GM23338 (cell line): ENCODE results near the gene INO80. TPM values are rescaled to one million over a fixed set of nuclear protein-coding genes. Genes with fewer than 3 reads are reported as not detected.

ENCODE experiments used
- ATAC-seq: fragments of 200-7000 bp; cut with Tn5 transposase; 3 replicates; pipeline ENCODE4 v1.9.1; 2020
- DNase-seq: peaks from one replicate; pipeline ENCODE4 v3.0.0-alpha.2; 2015; ENCODE audit warnings: low spot score
- H2AFZ ChIP-seq: fragments of 200-600 bp; sonication (generic); 2 replicates; pipeline ENCODE4 v1.8.0; 2016; ENCODE audit warnings: antibody characterized with exemption, mild to moderate bottlenecking, moderate library complexity
- H3F3A ChIP-seq: fragments of 200-600 bp; sonication (generic); replicated peaks from 2 replicates; pipeline ENCODE4 v1.8.0; 2017; ENCODE audit warnings: antibody characterized with exemption, mixed run types, low read depth
- H3K27ac ChIP-seq: fragments of 200-600 bp; sonication (generic); 2 replicates; pipeline ENCODE4 v1.6.1; 2016; ENCODE audit warnings: low read depth
- H3K27me3 ChIP-seq: fragments of 200-600 bp; sonication (generic); 2 replicates; pipeline ENCODE4 v1.8.0; 2016; ENCODE audit warnings: mild to moderate bottlenecking, mixed run types, moderate library complexity; ENCODE audit not compliant: insufficient read depth
- H3K36me3 ChIP-seq: fragments of 200-600 bp; sonication (generic); 2 replicates; pipeline ENCODE4 v1.8.0; 2016; ENCODE audit warnings: mild to moderate bottlenecking; ENCODE audit not compliant: insufficient read depth
- H3K4me1 ChIP-seq: fragments of 200-600 bp; sonication (generic); 2 replicates; pipeline ENCODE4 v1.8.0; 2016; ENCODE audit warnings: mild to moderate bottlenecking, moderate library complexity; ENCODE audit not compliant: insufficient read depth
- H3K4me2 ChIP-seq: fragments of 200-600 bp; sonication (generic); 2 replicates; pipeline ENCODE4 v1.7.1; 2017; ENCODE audit warnings: mixed run types
- H3K4me3 ChIP-seq: fragments of 200-600 bp; sonication (generic); 2 replicates; pipeline ENCODE4 v1.6.1; 2016; ENCODE audit warnings: mixed run types
- H3K79me2 ChIP-seq: fragments of 200-600 bp; sonication (generic); replicated peaks from 2 replicates; pipeline ENCODE4 v1.8.0; 2017; ENCODE audit warnings: mild to moderate bottlenecking; ENCODE audit not compliant: insufficient read depth
- H3K9me2 ChIP-seq: fragments of 200-600 bp; sonication (generic); 2 replicates; pipeline ENCODE4 v1.8.0; 2017; ENCODE audit not compliant: insufficient read depth
- H4K20me1 ChIP-seq: fragments of 200-600 bp; sonication (generic); replicated peaks from 2 replicates; pipeline ENCODE4 v1.8.0; 2017; ENCODE audit warnings: mild to moderate bottlenecking; ENCODE audit not compliant: insufficient read depth
- H3K27ac Mint-ChIP-seq: 2 replicates; pipeline ENCODE4 v1.8.0; 2020; ENCODE audit warnings: inconsistent platforms, mild to moderate bottlenecking, moderate library complexity, mixed read lengths
- H3K27me3 Mint-ChIP-seq: 3 replicates; pipeline ENCODE4 v1.8.0; 2022; ENCODE audit warnings: low read depth, mild to moderate bottlenecking, moderate library complexity, mixed read lengths, inconsistent platforms; ENCODE audit not compliant: insufficient read depth, poor library complexity
- H3K36me3 Mint-ChIP-seq: 3 replicates; pipeline ENCODE4 v1.8.0; 2021; ENCODE audit warnings: low read depth, mild to moderate bottlenecking, inconsistent platforms, moderate library complexity, mixed read lengths
- H3K4me1 Mint-ChIP-seq: 3 replicates; pipeline ENCODE4 v1.8.0; 2020; ENCODE audit warnings: mild to moderate bottlenecking, inconsistent platforms, mixed read lengths
- H3K4me3 Mint-ChIP-seq: 3 replicates; pipeline ENCODE4 v1.8.0; 2021; ENCODE audit warnings: moderate library complexity, mild to moderate bottlenecking, inconsistent platforms, mixed read lengths
- H3K9me3 Mint-ChIP-seq: 3 replicates; pipeline ENCODE4 v1.8.0; 2020; ENCODE audit warnings: moderate library complexity, mild to moderate bottlenecking, inconsistent platforms, mixed read lengths
- CREB1 ChIP-seq: fragments of 250-450 bp; sonication (Bioruptor Pico); IDR thresholded peaks from 2 replicates; pipeline ENCODE4 v1.5.0; 2020; ENCODE audit warnings: low read depth, mild to moderate bottlenecking, moderate library complexity
- POLR2AphosphoS5 ChIP-seq: IDR thresholded peaks from 2 replicates; pipeline ENCODE4 v1.6.1; 2016; ENCODE audit warnings: antibody characterized with exemption, low read depth
- REST ChIP-seq: IDR thresholded peaks from one replicate; pipeline ENCODE4 v1.6.1; 2018; ENCODE audit warnings: antibody characterized with exemption; ENCODE audit not compliant: unreplicated experiment
- ZNF114 ChIP-seq: fragments of 250-450 bp; sonication (Bioruptor Pico); IDR thresholded peaks from 2 replicates; pipeline ENCODE4 v1.5.0; 2020; ENCODE audit warnings: mild to moderate bottlenecking, moderate library complexity
- ZNF331 ChIP-seq: fragments of 250-450 bp; sonication (Bioruptor Pico); IDR thresholded peaks from 2 replicates; pipeline ENCODE4 v1.5.0; 2020; ENCODE audit warnings: low read depth, mild to moderate bottlenecking, moderate library complexity
- ZNF462 ChIP-seq: fragments of 250-450 bp; sonication (Bioruptor Pico); IDR thresholded peaks from 2 replicates; pipeline ENCODE4 v1.5.0; 2020; ENCODE audit warnings: mild to moderate bottlenecking, moderate library complexity
- polyA plus RNA-seq: library from polyadenylated mRNA; unstranded; fragments of >200 nt; fragmentation: Nextera tagmentation; extraction: Ambion mirVana; gene quantifications from 2 replicates; pipeline ENCODE4 v1.2.1, GENCODE V29; 2016
- total RNA-seq: library from RNA; depleted of rRNA; stranded (reverse); fragments of >200 nt; shearing (Covaris generic); gene quantifications from 2 replicates; pipeline ENCODE4 v1.2.3, GENCODE V29; 2014

The INO80 gene
- total and polyA plus RNA-seq, 2 experiments from 2014 or later, result 6.5 to 24.9 TPM

GRCh38 chr15:40990080-40990479 is 126.0 kb downstream of the INO80 start (continued):
- TF ChIP-seq ZNF462 (CRISPR knock-in tag) (no peak), CREB1 (CRISPR knock-in tag) (no peak), REST (no peak), POLR2AphosphoS5 (no peak), ZNF331 (CRISPR knock-in tag) (no peak)

- DNase-seq (no peak), ATAC-seq (no peak)
- H3K27me3 ChIP-seq, result no peaks in the 10 kb centered on the region
- H3F3A ChIP-seq, result 0 out of 2 replicates have a peak, but pooled peaks cover 14% of the 10 kb centered on the region
- no peak overlapping the region for H3K4me2 ChIP-seq
- H3K36me3 ChIP-seq, result peaks cover 48% of the 10 kb centered on the region
- peaks cover 11% of the 10 kb centered on the region for H3K4me1 Mint-ChIP-seq
- no peak overlapping the region for H3K27ac Mint-ChIP-seq
- peaks cover 1% of the 10 kb centered on the region for H3K27me3 Mint-ChIP-seq
- H3K4me1 ChIP-seq, result peaks cover 10% of the 10 kb centered on the region; the same call in 1 of the 2 replicates
- H2AFZ ChIP-seq, result no peak overlapping the region
- H3K4me3 Mint-ChIP-seq, result no peak overlapping the region
- 0 out of 2 replicates have a peak, but pooled peaks cover 11% of the 10 kb centered on the region for H4K20me1 ChIP-seq
- no peaks in the 10 kb centered on the region for H3K9me2 ChIP-seq
- peaks cover 68% of the 10 kb centered on the region for H3K36me3 Mint-ChIP-seq
- no peak overlapping the region for H3K27ac ChIP-seq
- H3K79me2 ChIP-seq, result no peaks in the 10 kb centered on the region
- H3K4me3 ChIP-seq, result no peak overlapping the region
- H3K9me3 Mint-ChIP-seq, result no peaks in the 10 kb centered on the region
- no peak for TF ChIP-seq POLR2AphosphoS5
- no peak for TF ChIP-seq ZNF114
- no peak for TF ChIP-seq ZNF462 (CRISPR knock-in tag)
- no peak for TF ChIP-seq CREB1 (CRISPR knock-in tag)
Measured at GRCh38 chr15:40988156-40988555, 127.9 kb downstream of the INO80 start.
